Right hindlimb (tissue), 1 donor: ENCODE results near the gene CTSL.

Experiments used
- DNase-seq: peaks from one replicate; pipeline ENCODE4 v3.0.0-alpha.2; 2018

The CTSL gene

DNA sequence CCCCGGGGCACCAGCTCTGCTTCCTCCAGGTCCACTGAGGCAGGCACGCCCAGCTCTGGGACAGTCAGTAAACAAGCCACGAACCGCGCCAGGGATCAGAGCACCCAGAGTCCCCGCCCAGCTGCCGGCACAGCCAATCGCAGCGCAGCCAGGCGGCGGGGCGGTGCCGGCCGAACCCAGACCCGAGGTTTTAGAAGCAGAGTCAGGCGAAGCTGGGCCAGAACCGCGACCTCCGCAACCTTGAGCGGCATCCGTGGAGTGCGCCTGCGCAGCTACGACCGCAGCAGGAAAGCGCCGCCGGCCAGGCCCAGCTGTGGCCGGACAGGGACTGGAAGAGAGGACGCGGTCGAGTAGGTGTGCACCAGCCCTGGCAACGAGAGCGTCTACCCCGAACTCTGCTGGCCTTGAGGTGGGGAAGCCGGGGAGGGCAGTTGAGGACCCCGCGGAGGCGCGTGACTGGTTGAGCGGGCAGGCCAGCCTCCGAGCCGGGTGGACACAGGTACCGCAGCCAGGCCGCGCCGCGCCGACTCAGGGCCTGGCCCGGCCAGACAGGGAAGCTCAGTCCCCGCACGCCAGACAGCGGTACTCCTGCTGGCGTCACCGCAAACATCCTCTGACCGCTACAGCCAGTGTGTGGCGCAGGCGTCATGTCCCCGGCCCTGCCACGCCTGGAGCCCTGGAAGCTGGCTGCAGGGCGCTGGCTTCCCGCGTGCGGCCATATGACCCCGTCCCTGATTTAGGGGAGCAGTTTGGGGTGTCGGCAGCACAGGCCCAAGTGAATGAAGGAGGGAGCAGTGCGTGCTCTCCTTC is at the start of gene CTSL:
CTSL (plus strand) TSS at position 220 of the 810 bp plus-strand sequence. CDS start 1,485 bp downstream, outside the sequence.
- peak; percentile 88 for DNase-seq

DNA sequence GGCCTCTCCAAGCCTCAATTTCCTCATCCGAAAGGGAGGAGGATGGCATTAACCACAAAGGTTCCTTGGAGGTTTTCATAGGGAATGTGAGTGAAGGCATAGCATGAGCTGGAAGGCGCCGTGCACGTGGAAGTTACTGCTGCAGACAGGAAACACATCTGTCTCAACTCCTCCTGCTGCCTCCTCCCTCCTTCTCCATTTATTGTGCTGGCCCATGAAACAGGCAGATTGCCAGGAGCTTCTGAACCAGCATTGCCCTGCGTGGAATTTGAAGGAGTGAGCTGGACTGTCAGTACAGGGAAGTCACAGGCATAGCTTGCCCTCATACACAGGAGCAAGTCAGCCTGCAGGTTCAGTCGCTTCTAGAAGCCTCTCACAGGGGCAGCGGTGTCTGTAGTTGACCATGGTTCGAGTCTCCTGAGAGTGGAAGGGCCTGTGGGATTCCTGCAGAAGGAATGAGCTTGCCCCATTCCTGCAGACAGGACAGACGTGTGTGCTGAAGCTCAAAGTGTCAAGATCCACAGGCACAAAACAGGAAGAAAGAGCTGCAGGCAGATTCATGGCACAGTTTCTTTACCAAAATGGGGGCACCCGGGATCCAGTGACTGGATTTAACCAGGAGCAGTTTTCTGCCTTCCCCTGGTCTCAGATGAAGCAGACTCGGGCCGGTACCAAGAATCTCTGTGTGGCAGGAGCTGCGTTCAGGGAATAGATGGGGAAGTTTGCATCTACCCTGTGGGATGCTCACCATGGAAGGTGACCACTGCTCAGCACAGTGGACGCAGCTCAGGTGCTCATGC is 48.7 kb upstream of the CTSL start:
- no peak for DNase-seq

DNA sequence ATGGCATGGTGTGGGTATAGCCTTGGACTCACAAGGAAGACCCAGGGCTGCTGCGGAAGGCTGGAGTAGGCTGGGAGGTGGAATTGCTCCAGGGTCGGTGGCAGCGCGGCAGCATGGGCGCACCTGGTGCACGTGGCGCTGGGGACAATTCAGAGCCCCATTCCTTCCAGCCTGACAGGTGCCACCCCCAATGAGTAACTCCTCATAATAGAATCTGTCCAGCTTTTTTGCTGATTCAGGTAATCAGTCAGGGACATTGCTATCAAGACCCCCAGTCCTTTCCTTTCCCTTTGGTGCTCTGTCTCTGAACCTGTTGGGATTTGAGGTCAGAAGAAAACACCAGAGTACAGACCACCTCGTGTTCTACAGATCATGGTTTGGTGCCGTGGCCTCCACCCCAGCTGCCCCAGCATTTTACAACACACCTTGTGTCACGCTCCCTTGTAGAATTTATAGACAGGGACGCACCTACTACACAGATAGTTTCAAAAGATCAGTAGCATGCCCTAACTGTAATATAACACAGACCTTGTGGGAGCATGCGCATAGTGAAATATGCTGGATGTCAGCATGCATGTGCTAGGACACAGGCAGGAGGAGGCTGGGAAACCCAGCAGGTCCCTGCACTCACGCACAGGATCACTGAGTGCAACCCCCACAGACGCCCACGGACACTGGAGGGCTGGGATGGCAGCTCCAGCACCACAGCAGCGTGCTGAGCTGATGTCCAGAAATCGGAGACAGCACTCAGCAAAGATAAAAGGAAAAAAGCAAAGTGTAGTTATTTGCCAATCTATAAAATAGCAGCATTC is 47.9 kb upstream of the CTSL start:
- no peak for DNase-seq

DNA sequence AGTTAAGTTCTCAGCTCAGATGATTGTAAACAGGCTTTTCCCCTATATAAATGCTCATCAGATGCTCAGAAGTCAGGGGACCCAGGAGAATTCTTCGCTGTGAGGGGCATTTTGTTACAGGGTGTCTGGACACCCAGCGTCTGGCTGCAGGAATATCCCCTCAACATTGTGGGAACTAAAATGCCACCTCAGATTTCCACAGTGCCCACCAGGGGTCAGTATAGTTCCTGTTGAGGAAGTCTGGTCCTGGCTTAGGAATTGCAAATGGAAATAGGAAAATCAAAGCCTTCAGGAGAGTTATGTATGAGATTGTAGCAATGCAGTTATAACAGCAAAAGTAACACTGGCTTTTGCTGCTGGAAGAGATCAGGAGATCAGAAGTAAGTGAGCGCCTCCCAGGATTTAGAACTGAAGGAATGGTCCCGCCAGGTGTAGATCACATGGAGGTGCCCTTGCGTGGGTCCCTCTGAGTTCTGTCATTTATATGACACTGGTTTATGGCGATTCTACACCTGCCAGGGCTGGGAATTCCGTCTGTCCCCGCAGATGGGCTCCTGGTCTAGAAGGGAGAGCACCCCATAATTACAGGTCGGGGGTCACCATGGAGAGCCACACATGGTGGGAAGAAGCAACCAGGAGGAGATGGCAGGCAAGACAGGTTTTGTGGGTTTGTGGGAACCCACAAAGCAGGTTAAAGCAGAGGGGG is 47.1 kb upstream of the CTSL start:
- peak; percentile 72 for DNase-seq

DNA sequence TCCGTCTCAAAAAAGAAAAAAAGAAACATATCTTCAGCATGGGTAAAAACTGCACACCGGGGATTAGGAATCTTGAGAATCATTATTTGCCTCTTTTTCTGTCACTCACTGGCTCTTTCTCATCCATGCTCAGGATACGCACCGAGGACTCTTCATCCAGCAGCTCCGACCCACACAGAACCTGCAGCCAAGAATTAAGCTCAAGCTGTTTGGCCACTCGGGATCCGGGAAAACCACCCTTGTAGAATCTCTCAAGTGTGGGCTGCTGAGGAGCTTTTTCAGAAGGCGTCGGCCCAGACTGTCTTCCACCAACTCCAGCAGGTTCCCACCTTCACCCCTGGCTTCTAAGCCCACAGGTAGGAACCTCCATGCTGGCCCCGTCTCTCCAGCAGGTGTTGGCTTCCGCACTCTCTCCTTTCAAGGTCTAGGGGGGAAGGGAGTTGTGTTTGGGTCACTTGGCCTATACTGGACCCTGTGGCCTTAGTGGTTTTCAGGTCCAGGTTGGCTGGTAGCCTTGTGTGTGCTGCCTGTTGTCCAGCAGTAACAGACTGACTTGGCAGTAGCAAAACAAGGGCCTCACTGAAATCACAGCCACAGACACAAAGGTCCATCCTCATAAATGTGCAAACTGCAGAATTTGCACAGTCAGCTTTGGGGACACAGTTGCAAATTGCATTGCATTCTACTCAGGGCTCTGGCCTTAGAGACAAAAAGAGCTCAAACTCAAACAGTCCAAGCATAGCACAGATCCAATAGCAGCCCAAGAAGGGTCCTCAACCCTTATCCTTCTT is 44.5 kb upstream of the CTSL start:
- DNase-seq, result no peak

DNA sequence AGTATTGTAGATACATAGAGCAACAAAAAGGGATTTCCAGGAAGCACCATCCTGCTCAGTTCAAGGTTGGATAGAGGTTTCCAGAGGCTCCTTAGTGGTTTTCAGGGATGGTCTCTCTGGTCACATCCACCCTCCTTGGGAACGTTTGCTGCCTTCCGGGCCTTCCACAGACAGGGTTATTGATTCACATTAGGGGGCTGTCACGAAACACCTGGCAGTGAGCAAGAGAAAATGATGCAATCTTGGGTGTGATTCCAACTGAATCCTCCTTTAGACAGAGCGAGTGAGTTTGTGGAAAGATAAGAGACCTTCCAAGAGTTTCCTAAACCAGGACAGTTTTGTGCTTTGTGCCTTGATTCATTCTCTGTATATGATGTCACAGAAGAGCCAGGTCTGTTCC is 43.8 kb upstream of the CTSL start:
- DNase-seq, result no peak

DNA sequence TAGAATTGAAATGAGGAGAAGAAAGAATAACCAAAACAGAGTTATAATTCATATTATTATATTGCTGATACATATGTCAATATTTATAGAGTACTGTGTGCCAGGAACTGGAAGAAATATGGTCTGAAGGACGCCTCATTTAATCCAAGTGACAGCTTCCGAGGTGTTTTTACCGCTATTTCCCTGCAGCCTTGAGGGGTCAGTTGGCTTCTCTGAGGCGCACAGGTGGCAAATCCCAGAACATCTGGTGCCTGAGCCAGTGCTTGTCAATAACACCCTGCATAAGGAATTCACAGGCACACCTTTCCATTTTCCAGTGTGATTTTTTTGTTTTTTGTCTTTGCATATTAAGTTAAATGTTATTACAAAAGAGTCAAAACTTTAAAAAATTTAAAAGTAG is 43.3 kb upstream of the CTSL start:
- DNase-seq, result no peak

DNA sequence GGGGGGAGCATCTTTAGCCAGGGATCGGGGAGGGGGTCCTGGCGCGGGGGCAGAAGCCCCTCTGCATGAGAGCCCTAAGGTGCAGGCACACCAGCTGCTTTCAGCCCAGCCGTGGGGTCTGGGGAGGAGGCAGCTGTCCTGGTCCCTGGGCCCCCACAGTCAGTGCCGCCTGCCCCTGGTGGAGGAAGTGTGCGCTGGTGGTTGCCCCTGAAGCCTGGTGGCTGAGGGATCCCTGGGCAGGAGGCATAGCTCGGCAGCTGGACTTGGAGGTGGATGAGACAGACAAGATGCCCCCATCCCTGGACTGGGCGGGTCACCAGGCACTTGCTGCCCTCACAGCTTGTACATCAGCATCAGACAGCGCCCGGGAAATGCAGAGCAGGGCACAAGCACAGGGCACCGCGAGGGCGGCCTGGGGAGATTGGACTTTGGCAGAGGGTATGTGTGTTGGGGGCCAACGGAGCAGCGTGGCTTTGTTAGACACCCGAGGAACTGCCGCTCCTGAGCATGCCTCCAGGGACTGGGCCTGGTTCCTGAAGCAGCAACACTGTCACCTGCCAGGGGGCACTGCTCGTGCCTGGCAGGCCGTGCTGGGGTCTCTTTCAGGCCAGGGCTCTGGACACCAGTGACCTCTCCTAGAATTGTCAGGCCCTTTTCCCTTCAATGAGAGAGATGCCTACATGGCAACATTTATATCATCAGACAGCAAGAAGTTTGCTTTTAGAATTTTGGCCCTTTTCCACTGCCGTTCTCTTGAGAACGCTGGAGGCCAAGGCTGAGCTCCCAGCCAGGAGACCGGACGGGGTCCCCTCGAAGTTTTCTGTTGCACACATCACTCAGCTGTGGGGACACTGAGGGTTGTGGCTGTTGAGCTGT is 41.9 kb upstream of the CTSL start:
- DNase-seq, result no peak

DNA sequence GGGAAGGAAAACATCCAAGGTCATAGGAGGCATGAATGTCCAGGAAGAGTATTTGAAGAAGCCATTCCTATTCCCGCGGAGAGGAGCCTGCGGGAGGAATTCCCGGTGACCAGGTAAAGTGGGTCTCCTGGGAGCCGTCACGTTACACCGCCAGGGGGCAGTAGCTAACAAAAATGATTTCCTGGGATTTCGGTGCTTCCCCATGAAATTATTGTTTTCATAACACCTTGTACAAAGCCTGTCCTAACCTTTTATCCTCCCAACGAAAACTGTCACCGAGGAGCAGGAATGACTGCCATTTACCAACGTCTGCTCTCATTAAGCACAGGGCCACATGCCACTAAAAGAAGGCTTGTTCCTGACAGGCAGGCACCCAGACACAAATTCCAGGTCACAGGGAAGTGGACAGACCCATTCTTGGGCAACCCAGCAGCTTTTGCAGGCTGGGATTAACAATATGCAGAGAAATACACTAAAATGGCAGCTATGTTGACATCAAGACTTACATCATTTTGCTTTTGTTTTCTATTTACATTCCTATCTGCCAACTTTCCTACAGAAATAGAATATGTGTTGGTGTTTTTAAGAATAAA is 41.2 kb upstream of the CTSL start:
- DNase-seq, result no peak

DNA sequence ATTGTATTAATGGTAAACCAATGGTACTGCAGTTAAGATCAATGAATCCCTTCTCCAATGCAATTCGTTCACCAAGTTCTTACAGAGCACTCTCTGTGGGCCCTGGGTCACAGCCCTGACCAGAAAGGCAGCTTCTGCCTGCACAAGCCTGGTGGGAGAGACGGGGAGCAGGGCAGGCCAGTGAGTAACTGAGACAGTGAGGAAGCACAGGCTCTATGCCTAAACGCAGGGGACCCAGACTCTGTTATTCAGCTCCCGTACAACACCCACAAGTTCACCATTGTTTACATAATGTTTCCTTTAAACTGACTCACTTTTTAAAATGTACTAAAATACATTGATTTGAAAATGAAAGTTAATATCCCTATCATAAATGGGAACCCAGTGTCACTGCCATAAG is 40.5 kb upstream of the CTSL start:
- DNase-seq, result no peak

DNA sequence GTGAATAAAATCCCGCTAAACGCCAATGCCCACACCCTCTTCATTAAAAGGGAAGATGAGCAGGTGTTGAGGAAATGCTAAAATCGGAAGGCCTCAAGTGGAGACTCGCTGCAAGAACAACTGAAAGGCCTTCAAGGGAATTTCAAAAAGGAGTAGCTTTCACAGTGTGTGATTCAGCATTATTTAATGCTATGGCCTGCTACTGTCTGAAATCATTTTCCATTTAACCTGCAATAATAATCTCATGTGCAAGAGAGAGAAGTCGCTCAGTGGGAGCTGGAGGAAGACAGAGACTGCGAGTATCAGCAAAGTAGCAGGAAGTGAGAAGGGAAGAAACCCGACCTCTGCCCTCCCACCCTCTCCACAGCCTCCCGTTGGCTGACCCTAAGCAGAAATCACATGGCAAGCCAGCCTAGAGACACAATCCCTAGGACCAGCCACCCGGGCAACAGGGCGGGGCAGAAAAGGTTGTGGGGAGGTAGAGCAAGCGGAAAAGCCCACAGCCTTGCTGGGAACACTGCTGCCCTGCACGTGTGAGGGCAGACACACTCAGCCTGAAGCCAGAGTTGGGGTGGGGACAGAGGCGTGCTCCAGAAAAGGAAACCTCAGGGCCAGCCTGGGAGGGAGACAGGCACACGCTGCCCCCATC is 39.9 kb upstream of the CTSL start:
- DNase-seq, result no peak

DNA sequence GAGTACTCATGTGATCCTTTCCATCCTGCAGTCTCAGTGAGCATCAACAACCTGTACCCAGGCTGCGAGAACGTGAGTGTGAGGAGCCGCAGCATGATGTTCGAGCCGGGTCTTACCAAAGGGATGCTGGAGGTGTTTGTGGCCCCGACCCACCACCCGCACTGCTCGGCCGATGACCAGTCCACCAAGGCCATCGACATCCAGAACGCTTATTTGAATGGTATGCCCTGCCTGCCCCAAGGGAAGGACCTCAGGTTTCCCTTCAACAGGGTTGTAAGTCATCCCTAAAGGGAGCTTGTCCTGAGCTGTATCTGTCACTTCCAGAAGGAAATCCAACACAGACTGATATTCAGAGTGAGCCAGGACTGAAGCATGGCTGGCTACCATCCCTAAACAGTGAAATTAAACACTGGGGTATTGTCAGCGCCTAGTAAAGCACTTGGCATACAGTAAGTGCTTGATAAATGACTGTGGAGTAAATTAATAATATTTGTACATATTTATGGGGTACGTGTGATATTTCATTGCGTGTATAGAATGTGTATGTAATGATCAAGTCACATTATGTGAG is 39.3 kb upstream of the CTSL start:
- DNase-seq, result no peak

DNA sequence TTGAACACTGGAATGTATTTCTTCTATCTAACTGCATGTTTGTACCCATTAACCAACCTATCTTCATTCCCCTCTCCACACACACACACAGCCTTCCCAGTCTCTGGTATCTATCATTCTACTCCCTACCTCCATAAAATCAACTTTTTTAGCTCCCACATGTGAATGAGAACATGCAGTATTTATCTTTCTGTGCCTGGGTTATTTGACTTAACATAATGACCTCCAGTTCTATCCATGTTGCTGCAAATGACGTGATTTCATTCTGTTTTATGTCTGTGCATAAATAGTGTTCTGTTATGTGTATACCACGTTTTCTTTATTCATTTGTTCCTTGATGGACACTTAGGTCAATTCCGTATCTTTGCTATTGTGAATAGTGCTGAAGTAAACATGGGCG is 38.7 kb upstream of the CTSL start:
- no peak for DNase-seq

DNA sequence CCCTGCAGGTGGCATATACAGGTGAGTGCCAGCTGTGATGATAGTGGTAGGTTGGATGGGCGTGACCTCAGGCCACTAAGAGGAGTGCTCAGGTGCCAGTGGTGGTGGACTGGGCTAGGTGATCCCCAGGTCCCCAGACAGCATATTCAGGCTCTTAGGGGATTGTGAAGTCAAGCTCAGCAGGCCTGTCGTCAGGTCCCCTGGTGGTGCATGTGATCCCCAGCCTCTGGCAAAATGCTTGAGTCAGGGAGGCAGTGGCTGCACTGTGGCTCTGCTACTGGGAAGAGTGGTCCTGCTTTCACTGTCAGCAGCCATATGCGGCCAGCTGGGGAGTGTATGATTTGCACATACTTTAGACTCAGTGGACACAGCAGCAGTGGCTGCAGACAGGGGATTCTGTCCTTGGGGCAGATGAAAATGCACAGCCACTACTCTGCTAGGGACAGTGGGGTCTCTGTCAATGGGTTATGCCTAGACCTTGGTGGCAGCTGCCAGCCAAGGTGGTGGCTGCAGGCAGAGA is 31.6 kb upstream of the CTSL start:
- no peak for DNase-seq

DNA sequence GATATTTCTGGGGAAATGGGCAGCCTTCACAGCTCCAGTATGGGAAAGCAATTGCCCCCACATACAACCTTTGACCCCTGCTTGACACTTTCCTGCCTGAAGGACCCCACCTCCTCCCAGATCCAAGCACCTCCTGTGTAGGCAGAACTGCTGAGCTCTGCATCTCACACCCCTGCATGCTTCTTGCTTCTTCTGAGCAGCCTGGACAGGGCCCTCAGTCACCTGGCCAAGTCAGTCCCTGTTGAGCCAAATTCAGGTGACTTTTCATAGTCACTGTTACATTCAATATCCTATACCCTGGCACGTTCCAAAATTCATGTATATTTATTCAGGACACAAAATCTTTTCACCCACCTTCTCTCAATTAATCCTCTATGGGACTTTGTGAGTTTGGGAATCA is 30.4 kb upstream of the CTSL start:
- DNase-seq, result no peak

DNA sequence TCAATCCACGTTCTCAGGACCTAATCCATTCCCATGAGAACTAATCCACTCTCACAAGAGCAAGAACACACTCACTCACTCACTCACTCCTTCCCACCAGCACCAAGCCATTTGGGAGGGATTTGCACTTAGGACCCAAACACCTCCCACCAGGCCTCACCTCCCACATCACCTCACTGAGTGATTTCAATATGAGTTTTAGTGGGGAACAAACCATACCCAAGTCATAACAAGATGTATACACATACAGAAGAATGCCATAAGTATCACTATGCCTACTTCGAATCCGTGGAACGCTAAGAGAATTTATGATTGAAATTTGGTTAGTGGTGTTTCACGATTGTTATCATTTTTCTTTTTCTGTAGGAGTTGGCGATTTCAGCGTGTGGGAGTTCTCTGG is 29.3 kb upstream of the CTSL start:
- no peak for DNase-seq

DNA sequence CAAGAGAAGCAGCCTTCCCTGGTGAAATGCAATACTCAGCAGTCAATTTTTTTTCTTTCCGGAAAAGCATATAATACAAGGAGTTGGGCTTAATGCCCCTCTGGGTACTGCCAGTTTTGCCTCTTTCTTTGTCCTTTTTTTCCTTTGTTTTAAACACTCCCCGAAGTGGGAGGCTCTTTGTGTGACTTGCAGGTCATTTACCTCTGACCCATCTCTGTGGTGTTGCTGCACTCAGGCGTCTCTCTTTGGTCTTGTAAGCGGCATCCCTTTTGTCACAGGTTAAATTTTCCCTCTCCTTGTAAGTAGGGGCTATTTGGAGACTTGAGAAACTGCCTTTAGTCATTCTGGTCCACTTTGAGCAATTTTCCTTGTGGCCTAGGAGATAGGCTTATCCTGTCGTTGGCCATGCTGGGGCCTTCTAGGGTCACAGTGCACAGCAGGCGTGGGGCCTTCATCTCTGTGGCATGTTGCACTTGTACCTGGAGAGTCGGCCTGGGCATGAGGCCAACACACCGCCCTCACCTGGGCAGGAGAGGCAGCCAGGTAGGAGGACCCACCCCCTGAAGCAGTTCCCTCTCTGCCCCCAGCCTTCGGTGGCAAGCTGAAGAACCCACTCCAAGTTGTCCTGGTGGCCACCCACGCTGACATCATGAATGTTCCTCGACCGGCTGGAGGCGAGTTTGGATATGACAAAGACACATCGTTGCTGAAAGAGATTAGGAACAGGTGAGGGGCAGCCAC is 27.7 kb upstream of the CTSL start:
- no peak for DNase-seq

DNA sequence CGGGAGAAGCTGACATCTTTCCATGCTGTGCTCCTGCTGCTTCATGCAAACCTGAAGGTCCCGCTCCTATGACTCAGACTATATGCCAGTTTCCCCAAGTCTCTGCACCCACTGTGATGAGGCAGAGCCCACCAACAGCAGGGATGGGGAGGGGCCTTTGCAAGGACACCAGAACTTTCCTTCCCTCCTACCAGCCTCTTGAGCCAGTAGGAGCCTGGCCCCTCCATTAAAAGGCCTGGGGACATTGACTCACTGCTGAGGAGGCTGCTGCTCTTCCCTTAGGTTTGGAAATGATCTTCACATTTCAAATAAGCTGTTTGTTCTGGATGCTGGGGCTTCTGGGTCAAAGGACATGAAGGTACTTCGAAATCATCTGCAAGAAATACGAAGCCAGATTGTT is 26.1 kb upstream of the CTSL start:
- no peak for DNase-seq

DNA sequence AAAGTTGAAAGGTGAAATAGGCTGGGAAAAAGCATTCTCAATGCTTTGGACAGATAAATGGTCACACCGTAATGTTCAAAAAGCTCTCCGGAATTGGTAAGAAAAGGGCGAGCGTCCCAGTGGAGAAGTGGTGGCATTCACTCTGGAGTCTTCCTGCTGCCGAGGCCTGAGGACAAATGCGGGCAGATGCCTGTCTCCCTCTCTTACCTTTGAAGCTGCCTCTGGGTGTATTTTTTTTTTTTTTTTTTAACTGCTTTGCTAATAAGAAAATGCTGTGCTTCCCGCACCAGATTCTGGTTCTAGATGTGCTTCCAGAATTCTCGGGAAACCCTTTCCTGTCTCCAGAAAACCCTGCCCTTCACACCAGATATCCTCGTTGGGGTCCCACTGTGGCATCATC is 24.4 kb upstream of the CTSL start:
- DNase-seq, result no peak
